ENCODE data around the gene ZNF205. TPM values are rescaled to one million over a fixed set of nuclear protein-coding genes. Genes with fewer than 3 reads are reported as not detected.
A peak's percentile ranks its signal among the peaks of the same experiment; 100 is the strongest.

Gene ZNF205
- 31.6 TPM for total RNA-seq (ENCODE audit: unreplicated experiment)
- long read RNA-seq, transcript ZNF205-202 (7 exons, 2,062 nt), result minor isoform, 6 of 29 reads
- long read RNA-seq, transcript ZNF205-201 (7 exons, 1,947 nt), result major isoform, 12 of 29 reads
- long read RNA-seq, partial matches to known transcripts, result 2 of 29 reads
- long read RNA-seq, other reads (novel, unspliced or antisense), result 9 of 29 reads

GRCh38 chr16:3112058-3112880, at the start of gene ZNF205:
Gene ZNF205, plus strand, starts transcription at chr16:3112586. Its CDS starts 845 bp downstream, at chr16:3113431.
- Mint-ChIP-seq H3K9me3 (ENCODE audit: unreplicated experiment) (no peaks in the 10 kb centered on the region), H3K27ac (ENCODE audit: unreplicated experiment) (peak within 1 kb of the TSS; percentile 90)

GRCh38 chr16:3063625-3064386, 48.6 kb upstream of the ZNF205 start:
- H3K4me1 Mint-ChIP-seq (ENCODE audit: low read depth, unreplicated experiment), result no peaks in the 10 kb centered on the region
- peaks cover 6% of the 10 kb centered on the region for H3K9me3 Mint-ChIP-seq (ENCODE audit: unreplicated experiment)
- no peaks in the 10 kb centered on the region for H3K36me3 Mint-ChIP-seq (ENCODE audit: unreplicated experiment)
- DNase-seq, result no peak
- H3K27ac Mint-ChIP-seq (ENCODE audit: unreplicated experiment), result no peak overlapping the region
- H3K27me3 Mint-ChIP-seq (ENCODE audit: unreplicated experiment), result peaks cover 5% of the 10 kb centered on the region
- TF ChIP-seq CTCF (IDR thresholded peaks at IDR 0.05; ENCODE audit: partially characterized antibody, unreplicated experiment), result no peak
- no peak overlapping the region for H3K4me3 Mint-ChIP-seq (ENCODE audit: unreplicated experiment)

More at GRCh38 chr16:3112058-3112880, at the start of gene ZNF205:
- no peak for TF ChIP-seq CTCF (IDR thresholded peaks at IDR 0.05; ENCODE audit: partially characterized antibody, unreplicated experiment)
- DNase-seq, result peak; percentile 88
- Mint-ChIP-seq H3K36me3 (ENCODE audit: unreplicated experiment) (no peaks in the 10 kb centered on the region), H3K4me3 (ENCODE audit: unreplicated experiment) (peak within 1 kb of the TSS; percentile 91), H3K4me1 (ENCODE audit: low read depth, unreplicated experiment) (peaks cover 26% of the 10 kb centered on the region), H3K27me3 (ENCODE audit: unreplicated experiment) (peaks cover 2% of the 10 kb centered on the region)

GRCh38 chr16:3065069-3065741, 47.2 kb upstream of the ZNF205 start, which contains the start of gene IL32:
Gene IL32, plus strand, starts transcription at chr16:3065640. Its CDS starts 172 bp downstream, at chr16:3065812.
- DNase-seq, result no peak
- no peaks in the 10 kb centered on the region for H3K4me1 Mint-ChIP-seq (ENCODE audit: low read depth, unreplicated experiment)
- H3K27ac Mint-ChIP-seq (ENCODE audit: unreplicated experiment), result no peak within 1 kb of the TSS
- H3K9me3 Mint-ChIP-seq (ENCODE audit: unreplicated experiment), result peaks cover 5% of the 10 kb centered on the region
- no peak within 1 kb of the TSS for H3K4me3 Mint-ChIP-seq (ENCODE audit: unreplicated experiment)
- peaks cover 1% of the 10 kb centered on the region for H3K27me3 Mint-ChIP-seq (ENCODE audit: unreplicated experiment)
- TF ChIP-seq CTCF (IDR thresholded peaks at IDR 0.05; ENCODE audit: partially characterized antibody, unreplicated experiment), result no peak
- H3K36me3 Mint-ChIP-seq (ENCODE audit: unreplicated experiment), result no peaks in the 10 kb centered on the region

- no peak for DNase-seq
- Mint-ChIP-seq H3K27me3 (ENCODE audit: unreplicated experiment) (peaks cover 1% of the 10 kb centered on the region), H3K4me1 (ENCODE audit: low read depth, unreplicated experiment) (no peaks in the 10 kb centered on the region), H3K27ac (ENCODE audit: unreplicated experiment) (no peak overlapping the region), H3K4me3 (ENCODE audit: unreplicated experiment) (no peak overlapping the region), H3K9me3 (ENCODE audit: unreplicated experiment) (peaks cover 4% of the 10 kb centered on the region), H3K36me3 (ENCODE audit: unreplicated experiment) (no peaks in the 10 kb centered on the region)
- no peak for TF ChIP-seq CTCF (IDR thresholded peaks at IDR 0.05; ENCODE audit: partially characterized antibody, unreplicated experiment)
Observed at GRCh38 chr16:3065742-3066439, 46.5 kb upstream of the ZNF205 start.

Measured in glutamatergic neuron (in vitro differentiated cells).